HG03571 (cell line): ENCODE data around the gene SENP5.
A peak's percentile ranks its signal among the peaks of the same experiment; 100 is the strongest.
"Not testable (repeated sequence)": the region's sequence is repeated elsewhere in the genome, so short reads cannot be mapped to it uniquely, and the experiment has no call there.

Experiments used
- ATAC-seq: cut with Tn5 transposase; IDR thresholded peaks from one replicate; pipeline ENCODE4 v1.9.1; 2021; ENCODE audit not compliant: unreplicated experiment

Gene SENP5

GRCh38 chr3:196941729-196942225, 74.1 kb downstream of the SENP5 start:
- ATAC-seq, result peak; percentile 21

GRCh38 chr3:196942226-196942914, 74.7 kb downstream of the SENP5 start, which contains the start of gene NCBP2:
TSS of gene NCBP2 (minus strand) at chr3:196942528. CDS start at chr3:196942503, 25 bp downstream.
- peak; percentile 87 for ATAC-seq

- ATAC-seq, result peak; percentile 10
Measured at GRCh38 chr3:196942915-196943277, 75.2 kb downstream of the SENP5 start.

GRCh38 chr3:196944037-196944790, 76.5 kb downstream of the SENP5 start:
- not testable (repeated sequence) for ATAC-seq

- ATAC-seq, result no peak
Measured at GRCh38 chr3:196947136-196947859, 79.6 kb downstream of the SENP5 start.

GRCh38 chr3:196947860-196948441, 80.2 kb downstream of the SENP5 start:
- no peak for ATAC-seq

GRCh38 chr3:196948442-196949284, 80.9 kb downstream of the SENP5 start:
- ATAC-seq, result no peak

GRCh38 chr3:196949285-196949619, 81.5 kb downstream of the SENP5 start:
- ATAC-seq, result no peak

GRCh38 chr3:196949750-196950149, 82.0 kb downstream of the SENP5 start:
- ATAC-seq, result no peak

- ATAC-seq, result no peak
Measured at GRCh38 chr3:196951371-196951770, 83.7 kb downstream of the SENP5 start.

GRCh38 chr3:196954832-196955231, 87.1 kb downstream of the SENP5 start:
- no peak for ATAC-seq

- no peak for ATAC-seq
Measured at GRCh38 chr3:196962108-196962929, 94.6 kb downstream of the SENP5 start.

GRCh38 chr3:196962930-196963630, 95.4 kb downstream of the SENP5 start:
- no peak for ATAC-seq

GRCh38 chr3:196963631-196963953, 95.9 kb downstream of the SENP5 start:
- ATAC-seq, result no peak

GRCh38 chr3:196965112-196965803, 97.5 kb downstream of the SENP5 start:
- no peak for ATAC-seq

- ATAC-seq, result no peak
Measured at GRCh38 chr3:196965804-196966173, 98.1 kb downstream of the SENP5 start.

GRCh38 chr3:196966526-196967401, 99.0 kb downstream of the SENP5 start:
- no peak for ATAC-seq
